SK-N-SH (cell line): ENCODE data around the gene RNF44. TPM values are rescaled to one million over a fixed set of nuclear protein-coding genes. Genes with fewer than 3 reads are reported as not detected.

Experiments used
- CTCF ChIA-PET: fragments of 300-600, 350-600 bp; formaldehyde crosslinking; extraction: SDS; loops from one replicate; lab custom pipeline; 2021; lab: Yijun Ruan, JAX
- POLR2A ChIA-PET: fragments of 350-600 bp; sonication (Branson Sonifier 250); formaldehyde crosslinking; extraction: SDS; loops from one replicate; lab custom pipeline; 2020; ENCODE audit warnings: antibody characterized with exemption, inconsistent platforms; lab: Yijun Ruan, JAX
- DNase-seq: peaks from one replicate; pipeline ENCODE4 v3.0.0; 2012
- H2AFZ ChIP-seq: fragments of 200-600 bp; sonication (generic); 2 replicates; pipeline ENCODE4 v1.8.1; 2016; ENCODE audit warnings: antibody characterized with exemption, mild to moderate bottlenecking, low read depth
- H3F3A ChIP-seq: fragments of 200-600 bp; sonication (generic); replicated peaks from 2 replicates; pipeline ENCODE3; 2016; ENCODE audit warnings: antibody characterized with exemption, mild to moderate bottlenecking; ENCODE audit not compliant: insufficient read depth
- H3K27ac ChIP-seq, 2 experiments: fragments of 200-500 bp in 1 of 2; fragments of 200-600 bp in 1 of 2; sonication (Bioruptor generic) in 1 of 2; sonication (generic), shearing (Covaris generic) in 1 of 2; 2 replicates each; pipeline versions ENCODE4 v1.5.1 to v1.6.1; 2014 to 2016; ENCODE audit warnings: low read depth in 2 of 2, inconsistent platforms in 1 of 2, low read length in 1 of 2, mild to moderate bottlenecking in 1 of 2, mixed read lengths in 1 of 2
- H3K27me3 ChIP-seq: fragments of 200-600 bp; sonication (generic), shearing (Covaris generic); 2 replicates; pipeline ENCODE4 v1.6.1; 2016; ENCODE audit warnings: mixed run types; ENCODE audit not compliant: insufficient read depth
- H3K36me3 ChIP-seq, 2 experiments: fragments of 200-500 bp in 1 of 2; fragments of 200-600 bp in 1 of 2; sonication (Bioruptor generic) in 1 of 2; sonication (generic) in 1 of 2; replicated peaks in 1 of 2; 2 replicates each; pipeline versions ENCODE3 to v1.5.1; 2014 to 2016; ENCODE audit warnings: low read length in 1 of 2, mild to moderate bottlenecking in 1 of 2; ENCODE audit not compliant: insufficient read depth in 2 of 2, control insufficient read depth in 1 of 2
- H3K4me1 ChIP-seq, 2 experiments: fragments of 200-500 bp in 1 of 2; fragments of 200-600 bp in 1 of 2; sonication (Bioruptor generic) in 1 of 2; sonication (generic), shearing (Covaris generic) in 1 of 2; 2 replicates each; pipeline versions ENCODE4 v1.5.1 to v1.6.1; 2014 to 2016; ENCODE audit warnings: low read depth in 1 of 2, low read length in 1 of 2, mixed run types in 1 of 2; ENCODE audit not compliant: insufficient read depth in 2 of 2, control insufficient read depth in 1 of 2
- H3K4me2 ChIP-seq: fragments of 200-600 bp; sonication (generic), shearing (Covaris generic); 2 replicates; pipeline ENCODE4 v1.6.1; 2017; ENCODE audit warnings: mixed run types
- H3K4me3 ChIP-seq, 2 experiments: fragments of 200-500 bp in 1 of 2; fragments of 200-600 bp in 1 of 2; sonication (Bioruptor generic) in 1 of 2; sonication (generic), shearing (Covaris generic) in 1 of 2; 2 replicates each; pipeline versions ENCODE4 v1.5.1 to v1.8.1; 2014 to 2016; ENCODE audit warnings: low read depth in 2 of 2, inconsistent platforms in 1 of 2, low read length in 1 of 2, mild to moderate bottlenecking in 1 of 2, mixed read lengths in 1 of 2, moderate library complexity in 1 of 2
- H3K79me2 ChIP-seq: fragments of 200-600 bp; sonication (generic); 2 replicates; pipeline ENCODE4 v1.8.1; 2017; ENCODE audit warnings: mild to moderate bottlenecking; ENCODE audit not compliant: insufficient read depth
- H3K9ac ChIP-seq: fragments of 200-600 bp; sonication (generic); 2 replicates; pipeline ENCODE4 v1.6.1; 2017; ENCODE audit warnings: mixed run types
- H3K9me2 ChIP-seq: fragments of 200-600 bp; sonication (generic); 2 replicates; pipeline ENCODE4 v1.6.1; 2017; ENCODE audit warnings: mixed run types
- H3K9me3 ChIP-seq: fragments of 200-600 bp; sonication (generic); 2 replicates; pipeline ENCODE4 v1.6.1; 2017; ENCODE audit warnings: mixed run types, mild to moderate bottlenecking, moderate library complexity
- H4K20me1 ChIP-seq: fragments of 200-600 bp; sonication (generic); 2 replicates; pipeline ENCODE4 v1.6.1; 2017; ENCODE audit warnings: mild to moderate bottlenecking, mixed run types; ENCODE audit not compliant: insufficient read depth
- EP300 ChIP-seq, 2 experiments: IDR thresholded peaks; 2 replicates each; pipeline versions ENCODE4 v1.4.0 to v1.6.1; 2012; ENCODE audit warnings: borderline replicate concordance in 1 of 2, low read depth in 1 of 2, low read length in 1 of 2
- EZH2phosphoT487 ChIP-seq: fragments of 200-600 bp; sonication (generic); IDR thresholded peaks from 2 replicates; pipeline ENCODE4 v1.6.1; 2017; ENCODE audit warnings: low read depth, mixed run types, mild to moderate bottlenecking, antibody characterized with exemption, moderate library complexity, borderline replicate concordance
- FOSL2 ChIP-seq: IDR thresholded peaks from 2 replicates; pipeline ENCODE4 v1.4.0; 2012; ENCODE audit warnings: low read depth, mild to moderate bottlenecking, moderate library complexity, borderline replicate concordance
- FOXJ3 ChIP-seq: sonication (generic); formaldehyde crosslinking; IDR thresholded peaks from 2 replicates; pipeline ENCODE4 v1.5.1; 2020; ENCODE audit warnings: mild to moderate bottlenecking, missing genetic modification reagents
- GATA2 ChIP-seq: sonication (generic); formaldehyde crosslinking; IDR thresholded peaks from 2 replicates; pipeline ENCODE4 v1.5.0; 2020; ENCODE audit warnings: mild to moderate bottlenecking, missing genetic modification reagents
- NFIC ChIP-seq: IDR thresholded peaks from 2 replicates; pipeline ENCODE4 v1.4.0; 2012; ENCODE audit warnings: borderline replicate concordance
- NRF1 ChIP-seq: IDR thresholded peaks from 2 replicates; pipeline ENCODE4 v1.6.1; 2012; ENCODE audit warnings: low read depth, mild to moderate bottlenecking, low read length
- POLR2AphosphoS5 ChIP-seq: IDR thresholded peaks from 2 replicates; pipeline ENCODE4 v1.6.1; 2012; ENCODE audit warnings: low read depth, low read length
- RAD21 ChIP-seq: IDR thresholded peaks from 2 replicates; pipeline ENCODE4 v1.6.1; 2012; ENCODE audit warnings: mild to moderate bottlenecking, low read length
- RFX5 ChIP-seq: IDR thresholded peaks from 2 replicates; pipeline ENCODE4 v1.6.1; 2012; ENCODE audit warnings: mild to moderate bottlenecking, improper control_type of control experiment, low read length
- RXRA ChIP-seq: IDR thresholded peaks from 2 replicates; pipeline ENCODE4 v1.4.0; 2012; ENCODE audit warnings: low read depth, mild to moderate bottlenecking, borderline replicate concordance
- SIN3A ChIP-seq: IDR thresholded peaks from 2 replicates; pipeline ENCODE4 v1.6.1; 2012; ENCODE audit warnings: low read depth, mild to moderate bottlenecking, low read length, moderate library complexity, borderline replicate concordance
- TCF12 ChIP-seq: IDR thresholded peaks from 2 replicates; pipeline ENCODE4 v1.4.0; 2012
- TEAD4 ChIP-seq: IDR thresholded peaks from 2 replicates; pipeline ENCODE4 v1.4.0; 2012; ENCODE audit warnings: mild to moderate bottlenecking, borderline replicate concordance; ENCODE audit not compliant: insufficient read depth
- YY1 ChIP-seq: IDR thresholded peaks from 2 replicates; pipeline ENCODE4 v1.4.0; 2012; ENCODE audit warnings: low read depth, mild to moderate bottlenecking
- WGBS: methylation state at CpG from one replicate; pipeline ENCODE4 v1.1.6; 2017; ENCODE audit warnings: low lambda C conversion rate; 5-methylcytosine and 5-hydroxymethylcytosine counted together
- polyA plus RNA-seq, 3 experiments: library from polyadenylated mRNA; depleted of rRNA; stranded (reverse); fragments of >200 nt; gene quantifications; 2 replicates each; pipeline ENCODE4 v1.2.3, GENCODE V29; 2012
- TF ChIP-seq, protein P1 (sequence below): IDR thresholded peaks from 2 replicates; pipeline ENCODE4 v1.4.0; 2012; ENCODE audit warnings: low read depth, borderline replicate concordance
- TF ChIP-seq, protein P2 (sequence below): fragments of 150-350 bp; IDR thresholded peaks from 2 replicates; pipeline ENCODE4 v1.6.1; 2017; ENCODE audit warnings: antibody characterized with exemption, low read length, low read depth, borderline replicate concordance
- TF ChIP-seq, protein P3 (sequence below): IDR thresholded peaks from 2 replicates; pipeline ENCODE4 v1.6.1; 2012; ENCODE audit warnings: mild to moderate bottlenecking, low read depth, low read length, moderate library complexity
- TF ChIP-seq, protein P4 (sequence below): IDR thresholded peaks from 2 replicates; pipeline ENCODE4 v1.4.0; 2012; ENCODE audit warnings: low read depth, borderline replicate concordance

Gene RNF44
- polyA plus RNA-seq, 1 of the 3 experiments (the other 2 are of a cell fraction): 17.9 TPM

DNA sequence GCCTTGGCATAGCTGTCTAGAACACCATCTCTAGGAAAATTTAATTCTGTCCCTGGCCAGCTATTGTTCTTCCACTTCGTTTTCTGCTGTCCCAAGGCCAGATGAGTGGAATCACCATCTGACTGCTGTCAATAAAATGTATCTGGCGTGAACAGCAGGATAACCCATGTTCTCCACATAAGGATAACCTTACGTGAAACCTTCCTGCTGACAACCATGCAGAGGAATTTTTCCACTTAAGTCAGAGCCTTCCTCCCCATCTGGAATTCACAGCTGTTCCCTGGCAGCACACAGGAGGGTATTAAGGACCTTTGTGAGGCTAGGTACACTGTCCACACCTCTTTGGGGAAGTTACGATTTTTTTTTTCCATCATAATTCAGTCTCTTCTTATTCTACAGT is 28.6 kb downstream of the RNF44 start (continued):
- TF ChIP-seq, protein P1, sequence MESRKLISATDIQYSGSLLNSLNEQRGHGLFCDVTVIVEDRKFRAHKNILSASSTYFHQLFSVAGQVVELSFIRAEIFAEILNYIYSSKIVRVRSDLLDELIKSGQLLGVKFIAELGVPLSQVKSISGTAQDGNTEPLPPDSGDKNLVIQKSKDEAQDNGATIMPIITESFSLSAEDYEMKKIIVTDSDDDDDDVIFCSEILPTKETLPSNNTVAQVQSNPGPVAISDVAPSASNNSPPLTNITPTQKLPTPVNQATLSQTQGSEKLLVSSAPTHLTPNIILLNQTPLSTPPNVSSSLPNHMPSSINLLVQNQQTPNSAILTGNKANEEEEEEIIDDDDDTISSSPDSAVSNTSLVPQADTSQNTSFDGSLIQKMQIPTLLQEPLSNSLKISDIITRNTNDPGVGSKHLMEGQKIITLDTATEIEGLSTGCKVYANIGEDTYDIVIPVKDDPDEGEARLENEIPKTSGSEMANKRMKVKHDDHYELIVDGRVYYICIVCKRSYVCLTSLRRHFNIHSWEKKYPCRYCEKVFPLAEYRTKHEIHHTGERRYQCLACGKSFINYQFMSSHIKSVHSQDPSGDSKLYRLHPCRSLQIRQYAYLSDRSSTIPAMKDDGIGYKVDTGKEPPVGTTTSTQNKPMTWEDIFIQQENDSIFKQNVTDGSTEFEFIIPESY: no peak
- TF ChIP-seq FOSL2: no peak
- no peak for TF ChIP-seq TEAD4

DNA sequence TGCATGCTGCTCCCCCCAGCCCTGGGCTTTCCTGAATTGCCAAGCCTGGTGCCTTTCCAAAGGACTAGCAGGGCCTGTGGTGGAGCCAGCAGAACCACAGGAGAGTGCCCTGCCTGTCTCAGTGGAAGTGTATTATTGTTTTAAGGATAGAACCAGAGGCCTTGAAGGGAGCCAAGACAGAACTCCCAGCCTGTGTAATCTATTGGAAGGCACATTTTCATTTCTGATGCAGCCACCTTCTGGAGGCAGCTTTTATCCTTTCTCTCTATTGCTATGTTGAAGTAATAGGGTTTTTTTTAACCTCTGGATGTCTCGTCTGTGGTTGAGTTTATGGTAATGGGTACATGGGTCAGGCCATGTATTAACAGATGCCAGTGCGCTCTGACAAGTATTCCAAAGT is 29.3 kb downstream of the RNF44 start:
- Histone ChIP-seq H3F3A (peaks cover 6% of the 10 kb centered on the region), H3K36me3 (peaks cover 36 to 40% of the 10 kb centered on the region in 2 experiments), H3K79me2 (no peaks in the 10 kb centered on the region), H3K9ac (no peak overlapping the region), H2AFZ (no peak overlapping the region), H3K27me3 (no peaks in the 10 kb centered on the region), H3K4me3 (no peak overlapping the region), H3K9me2 (no peaks in the 10 kb centered on the region), H3K27ac (no peak overlapping the region), H3K4me2 (no peak overlapping the region), H3K4me1 (no peaks in the 10 kb centered on the region), H3K9me3 (no peaks in the 10 kb centered on the region), H4K20me1 (no peaks in the 10 kb centered on the region)
- no peak for DNase-seq
- 89% methylated on average over 2 of the region's 2 CpGs for WGBS
- POLR2A ChIA-PET: no interaction called here
- CTCF ChIA-PET: interaction anchor here (1.0 kb wide), 1 partner anchor 60 kb away, joined by 3 read pairs; no protein-coding TSS in a partner anchor
- TF ChIP-seq, protein P2, sequence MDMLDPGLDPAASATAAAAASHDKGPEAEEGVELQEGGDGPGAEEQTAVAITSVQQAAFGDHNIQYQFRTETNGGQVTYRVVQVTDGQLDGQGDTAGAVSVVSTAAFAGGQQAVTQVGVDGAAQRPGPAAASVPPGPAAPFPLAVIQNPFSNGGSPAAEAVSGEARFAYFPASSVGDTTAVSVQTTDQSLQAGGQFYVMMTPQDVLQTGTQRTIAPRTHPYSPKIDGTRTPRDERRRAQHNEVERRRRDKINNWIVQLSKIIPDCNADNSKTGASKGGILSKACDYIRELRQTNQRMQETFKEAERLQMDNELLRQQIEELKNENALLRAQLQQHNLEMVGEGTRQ: no peak
- TF ChIP-seq, protein P3, sequence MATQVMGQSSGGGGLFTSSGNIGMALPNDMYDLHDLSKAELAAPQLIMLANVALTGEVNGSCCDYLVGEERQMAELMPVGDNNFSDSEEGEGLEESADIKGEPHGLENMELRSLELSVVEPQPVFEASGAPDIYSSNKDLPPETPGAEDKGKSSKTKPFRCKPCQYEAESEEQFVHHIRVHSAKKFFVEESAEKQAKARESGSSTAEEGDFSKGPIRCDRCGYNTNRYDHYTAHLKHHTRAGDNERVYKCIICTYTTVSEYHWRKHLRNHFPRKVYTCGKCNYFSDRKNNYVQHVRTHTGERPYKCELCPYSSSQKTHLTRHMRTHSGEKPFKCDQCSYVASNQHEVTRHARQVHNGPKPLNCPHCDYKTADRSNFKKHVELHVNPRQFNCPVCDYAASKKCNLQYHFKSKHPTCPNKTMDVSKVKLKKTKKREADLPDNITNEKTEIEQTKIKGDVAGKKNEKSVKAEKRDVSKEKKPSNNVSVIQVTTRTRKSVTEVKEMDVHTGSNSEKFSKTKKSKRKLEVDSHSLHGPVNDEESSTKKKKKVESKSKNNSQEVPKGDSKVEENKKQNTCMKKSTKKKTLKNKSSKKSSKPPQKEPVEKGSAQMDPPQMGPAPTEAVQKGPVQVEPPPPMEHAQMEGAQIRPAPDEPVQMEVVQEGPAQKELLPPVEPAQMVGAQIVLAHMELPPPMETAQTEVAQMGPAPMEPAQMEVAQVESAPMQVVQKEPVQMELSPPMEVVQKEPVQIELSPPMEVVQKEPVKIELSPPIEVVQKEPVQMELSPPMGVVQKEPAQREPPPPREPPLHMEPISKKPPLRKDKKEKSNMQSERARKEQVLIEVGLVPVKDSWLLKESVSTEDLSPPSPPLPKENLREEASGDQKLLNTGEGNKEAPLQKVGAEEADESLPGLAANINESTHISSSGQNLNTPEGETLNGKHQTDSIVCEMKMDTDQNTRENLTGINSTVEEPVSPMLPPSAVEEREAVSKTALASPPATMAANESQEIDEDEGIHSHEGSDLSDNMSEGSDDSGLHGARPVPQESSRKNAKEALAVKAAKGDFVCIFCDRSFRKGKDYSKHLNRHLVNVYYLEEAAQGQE: no peak
- TF ChIP-seq EP300 (IDR thresholded peaks at IDR 0.05; ENCODE audit: borderline replicate concordance in 1 of 2, low read depth in 1 of 2, low read length in 1 of 2) (no peak), RAD21 (no peak), FOXJ3 (CRISPR knock-in tag) (no peak), NRF1 (no peak), RFX5 (no peak), EZH2phosphoT487 (no peak), SIN3A (no peak), RXRA (no peak), NFIC (no peak), TCF12 (no peak), YY1 (no peak), GATA2 (CRISPR knock-in tag) (no peak), POLR2AphosphoS5 (no peak)
- TF ChIP-seq, protein P1: no peak
- TF ChIP-seq, protein P4, sequence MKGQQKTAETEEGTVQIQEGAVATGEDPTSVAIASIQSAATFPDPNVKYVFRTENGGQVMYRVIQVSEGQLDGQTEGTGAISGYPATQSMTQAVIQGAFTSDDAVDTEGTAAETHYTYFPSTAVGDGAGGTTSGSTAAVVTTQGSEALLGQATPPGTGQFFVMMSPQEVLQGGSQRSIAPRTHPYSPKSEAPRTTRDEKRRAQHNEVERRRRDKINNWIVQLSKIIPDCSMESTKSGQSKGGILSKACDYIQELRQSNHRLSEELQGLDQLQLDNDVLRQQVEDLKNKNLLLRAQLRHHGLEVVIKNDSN: no peak
